VCaP (cell line): ENCODE data around the gene OR52I1.

ENCODE experiments used
- H3K27ac ChIP-seq: fragments of 450-650 bp; 2 replicates; pipeline ENCODE4 v1.5.1; 2017
- TF ChIP-seq, protein P1 (sequence below): fragments of 450-650 bp; conservative IDR thresholded peaks from 2 replicates; pipeline ENCODE4 v1.5.1; 2017; ENCODE audit warnings: mild to moderate bottlenecking, moderate library complexity

Gene OR52I1

DNA sequence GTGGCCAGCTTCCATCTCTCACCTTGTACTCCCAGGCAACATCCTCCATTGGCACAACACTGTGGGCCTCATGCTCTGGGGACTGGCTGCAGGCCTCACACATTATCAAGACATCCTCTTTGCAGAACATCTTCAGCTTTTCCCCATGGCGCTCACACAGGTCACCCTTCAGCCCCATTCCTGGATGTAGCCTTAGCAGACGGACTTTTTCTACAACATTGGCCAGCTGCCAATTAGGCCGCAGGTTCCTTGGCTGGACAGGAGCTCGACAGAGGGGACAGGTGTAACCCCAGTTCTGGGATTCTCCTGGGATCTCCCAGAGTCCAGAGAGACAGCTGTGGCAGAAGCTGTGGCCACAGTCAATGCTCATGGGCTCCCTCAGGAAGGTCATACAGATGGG, 11.2 kb downstream of the OR52I1 start:
- peak overlapping the region; percentile 87 for H3K27ac ChIP-seq
- TF ChIP-seq, protein P1, sequence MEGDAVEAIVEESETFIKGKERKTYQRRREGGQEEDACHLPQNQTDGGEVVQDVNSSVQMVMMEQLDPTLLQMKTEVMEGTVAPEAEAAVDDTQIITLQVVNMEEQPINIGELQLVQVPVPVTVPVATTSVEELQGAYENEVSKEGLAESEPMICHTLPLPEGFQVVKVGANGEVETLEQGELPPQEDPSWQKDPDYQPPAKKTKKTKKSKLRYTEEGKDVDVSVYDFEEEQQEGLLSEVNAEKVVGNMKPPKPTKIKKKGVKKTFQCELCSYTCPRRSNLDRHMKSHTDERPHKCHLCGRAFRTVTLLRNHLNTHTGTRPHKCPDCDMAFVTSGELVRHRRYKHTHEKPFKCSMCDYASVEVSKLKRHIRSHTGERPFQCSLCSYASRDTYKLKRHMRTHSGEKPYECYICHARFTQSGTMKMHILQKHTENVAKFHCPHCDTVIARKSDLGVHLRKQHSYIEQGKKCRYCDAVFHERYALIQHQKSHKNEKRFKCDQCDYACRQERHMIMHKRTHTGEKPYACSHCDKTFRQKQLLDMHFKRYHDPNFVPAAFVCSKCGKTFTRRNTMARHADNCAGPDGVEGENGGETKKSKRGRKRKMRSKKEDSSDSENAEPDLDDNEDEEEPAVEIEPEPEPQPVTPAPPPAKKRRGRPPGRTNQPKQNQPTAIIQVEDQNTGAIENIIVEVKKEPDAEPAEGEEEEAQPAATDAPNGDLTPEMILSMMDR, result no peak

DNA sequence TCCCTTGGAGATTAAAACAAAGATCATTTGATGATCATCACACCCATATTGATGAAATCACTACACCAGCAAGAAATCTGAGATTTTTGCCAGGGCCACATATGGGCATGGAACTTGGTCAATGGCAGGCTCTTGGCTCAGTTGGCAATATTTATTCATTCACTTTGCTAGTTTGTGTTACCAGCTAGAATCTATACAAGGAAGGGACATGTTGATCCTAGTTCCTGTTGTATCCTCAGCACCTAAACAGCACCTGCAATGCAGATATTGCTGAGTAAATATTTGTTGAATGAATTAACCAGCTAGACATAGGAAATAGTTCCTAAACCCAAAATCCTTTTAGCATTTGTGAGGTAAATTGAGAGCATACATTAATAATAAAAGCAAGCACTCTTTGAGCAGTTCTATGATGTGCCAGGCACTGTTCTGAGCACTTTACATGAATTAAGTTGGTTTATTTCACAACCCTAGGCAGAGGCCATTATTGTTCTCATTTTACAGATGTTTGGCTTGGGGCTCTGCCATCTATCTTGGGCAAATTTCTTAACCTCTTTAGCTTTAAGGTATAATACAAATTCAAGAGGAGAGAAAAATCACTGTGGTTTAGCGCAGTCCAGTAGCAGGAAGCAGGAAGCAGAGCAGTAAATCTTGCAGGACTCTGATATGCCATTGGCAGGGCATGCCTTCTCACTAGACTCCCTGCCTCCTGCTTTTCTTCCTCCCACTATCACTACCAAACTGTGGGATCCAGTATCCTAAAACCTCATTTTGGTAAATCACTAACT, 12.6 kb downstream of the OR52I1 start:
- TF ChIP-seq, protein P1, result no peak
- peak overlapping the region; percentile 87 for H3K27ac ChIP-seq

DNA sequence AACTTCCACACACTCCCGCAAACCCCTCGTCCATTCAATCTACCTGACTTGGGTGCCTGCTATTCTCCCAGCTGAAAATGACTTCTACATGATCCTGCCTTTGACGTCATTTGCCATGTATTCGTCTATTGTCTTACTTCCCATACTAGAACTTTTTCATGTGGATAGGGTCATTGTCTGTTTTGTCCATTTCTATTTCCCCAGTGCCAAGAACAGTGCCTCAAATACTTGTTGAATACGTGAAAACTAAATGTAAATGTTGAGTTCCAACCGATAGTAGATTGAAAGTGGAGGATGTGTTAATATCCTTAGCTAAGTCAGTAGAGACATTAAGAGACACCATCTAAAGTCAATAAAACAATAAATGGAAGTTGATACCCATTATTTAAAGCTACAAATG, 13.3 kb downstream of the OR52I1 start:
- TF ChIP-seq, protein P1, result no peak
- peak overlapping the region; percentile 87 for H3K27ac ChIP-seq

- peak within 1 kb of the TSS; percentile 87 for H3K27ac ChIP-seq
- TF ChIP-seq, protein P1, result no peak
These were observed 14.2 kb downstream of the OR52I1 start, which contains the start of gene TRIM68 for GRCh38 chr11:4607781-4608666. Gene TRIM68, minus strand, starts transcription at chr11:4608231. Its CDS starts 2,727 bp downstream, at chr11:4605504.

GRCh38 chr11:4610258-4610935, 16.6 kb downstream of the OR52I1 start:
- TF ChIP-seq, protein P1, result no peak
- no peak overlapping the region for H3K27ac ChIP-seq

DNA sequence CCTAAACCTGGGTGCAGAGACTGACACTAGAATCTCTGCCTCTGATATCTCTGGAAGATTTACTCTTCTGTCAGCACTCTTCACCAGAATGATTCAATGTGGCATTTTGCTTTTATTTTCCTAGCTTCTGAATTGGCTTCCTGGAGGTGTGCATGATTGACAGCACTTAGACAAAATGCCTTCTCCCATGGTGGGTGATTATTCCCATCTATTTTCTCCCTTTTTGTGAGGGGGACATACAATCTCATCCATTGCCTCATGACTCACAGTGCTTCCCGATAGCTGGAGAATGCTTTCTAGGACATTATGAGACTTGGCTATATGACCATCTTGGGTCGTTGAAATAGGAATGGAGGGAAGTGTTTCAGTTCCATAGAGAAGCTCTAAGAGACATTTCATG, 18.1 kb downstream of the OR52I1 start:
- H3K27ac ChIP-seq, result no peak overlapping the region
- TF ChIP-seq, protein P1, result no peak

DNA sequence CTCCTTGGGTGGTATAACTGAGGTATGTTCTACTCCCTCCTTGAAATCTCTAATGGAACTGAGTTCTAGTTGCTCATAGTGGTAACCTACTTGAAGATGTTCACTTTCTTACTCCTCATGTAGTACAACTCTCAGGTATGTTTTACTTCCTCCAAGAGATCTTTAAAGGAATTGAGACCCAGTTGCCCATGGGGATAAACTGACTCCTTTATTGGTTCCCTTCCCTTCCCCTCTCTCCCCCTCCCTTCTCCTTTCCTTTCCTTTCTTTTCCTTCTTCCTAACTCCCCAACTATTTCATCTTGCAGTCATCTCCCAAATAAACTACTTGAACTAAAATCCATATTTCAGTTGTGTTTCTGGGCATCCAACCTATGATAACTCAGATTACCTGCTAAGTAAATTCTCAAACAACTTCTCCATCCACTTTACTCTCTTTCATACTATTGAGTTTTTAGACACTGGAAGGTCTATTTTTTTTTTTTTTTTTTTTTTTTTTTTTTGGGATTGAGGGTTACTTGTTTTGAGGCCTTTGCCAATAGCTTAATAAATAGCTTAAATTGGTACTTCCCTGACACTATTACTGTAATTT, 22.1 kb downstream of the OR52I1 start:
- TF ChIP-seq, protein P1, result no peak
- H3K27ac ChIP-seq, result no peak overlapping the region
